Right lobe of liver (tissue), 6 donors: ENCODE data around the gene CHST11. TPM values are rescaled to one million over a fixed set of nuclear protein-coding genes. Genes with fewer than 3 reads are reported as not detected.

Experiments used
- ATAC-seq, 4 donors: fragments of 200-7000 bp; cut with Tn5 transposase; one replicate each; pipeline ENCODE4 v1.9.1; 2020; ENCODE audit warnings: mild to moderate bottlenecking in 4 of 4, moderate library complexity in 4 of 4
- DNase-seq, 3 donors: peaks; one replicate each; pipeline ENCODE4 v3.0.0-alpha.2; 2020
- H3K27ac ChIP-seq, 3 donors: fragments of 200-600 bp; one replicate each; pipeline ENCODE4 v1.8.0; 2022
- H3K27me3 ChIP-seq, 2 donors: fragments of 200-600 bp; one replicate each; pipeline ENCODE4 v1.8.0; 2022
- H3K36me3 ChIP-seq, 4 donors: fragments of 200-600 bp; sonication (generic) in 1 of 4; one replicate each; pipeline versions ENCODE4 v1.5.1 to v1.8.0; 2017 to 2022; ENCODE audit warnings: control low read depth in 1 of 4
- H3K4me1 ChIP-seq, 4 donors: fragments of 200-600 bp; sonication (generic) in 1 of 4; one replicate each; pipeline versions ENCODE4 v1.5.1 to v1.8.0; 2017 to 2022; ENCODE audit warnings: control low read depth in 1 of 4
- H3K4me3 ChIP-seq, 3 donors: fragments of 200-600 bp; one replicate each; pipeline ENCODE4 v1.8.0; 2022
- H3K9me3 ChIP-seq, 4 donors: fragments of 200-600 bp; sonication (generic) in 1 of 4; one replicate each; pipeline versions ENCODE4 v1.5.1 to v1.8.0; 2017 to 2022; ENCODE audit warnings: control low read depth in 1 of 4
- CTCF ChIP-seq, 4 donors: fragments of 200-600 bp in 3 of 4; fragments of 450-650 bp in 1 of 4; IDR thresholded peaks; one replicate each; pipeline versions ENCODE4 v1.5.1 to v1.8.0; 2016 to 2022; ENCODE audit warnings: antibody characterized with exemption in 4 of 4, mild to moderate bottlenecking in 2 of 4
- POLR2A ChIP-seq: fragments of 450-650 bp; IDR thresholded peaks from one replicate; pipeline ENCODE4 v1.6.1; 2017; ENCODE audit warnings: antibody characterized with exemption, mild to moderate bottlenecking
- WGBS: methylation state at CpG from one replicate; pipeline ENCODE4 v1.1.6; 2018; ENCODE audit warnings: low coverage, low lambda C conversion rate; ENCODE audit not compliant: insufficient coverage; ENCODE audit errors: missing lambda C conversion rate; 5-methylcytosine and 5-hydroxymethylcytosine counted together
- intact Hi-C, 2 donors: fragments of 100-400 bp; cut with DNase I; formaldehyde crosslinking; loops; one replicate each; pipeline versions ENCODE4 v1.11.2 to v1.14.1; 2022
- total RNA-seq, 6 experiments: library from RNA; depleted of rRNA in 2 of 6; stranded (reverse); fragments of >200 nt in 2 of 6; fragmentation: NEBNext Ultra II Directional in 3 of 6; extraction: Animal tissue kit (Norgen Biotek cat#: 25700) in 3 of 6; gene quantifications; one replicate each; pipeline versions ENCODE4 v1.1.0 to v1.2.4, GENCODE V29; 2016 to 2023
- donor health status: DM: no; HTN: yes; CAD: no.
- donor health status: DM: no; HTN: no; CAD: no.
- donor health status: DM: no; HTN: no; CAD: no.
- donor health status: DM: no; HTN: yes; CAD: no.
- donor health status: DM: no; HTN: yes; CAD: no.

CHST11 gene
- total RNA-seq, 6 experiments from 2014 or later: 0.57 to 10.4 (median 3.5) TPM

DNA sequence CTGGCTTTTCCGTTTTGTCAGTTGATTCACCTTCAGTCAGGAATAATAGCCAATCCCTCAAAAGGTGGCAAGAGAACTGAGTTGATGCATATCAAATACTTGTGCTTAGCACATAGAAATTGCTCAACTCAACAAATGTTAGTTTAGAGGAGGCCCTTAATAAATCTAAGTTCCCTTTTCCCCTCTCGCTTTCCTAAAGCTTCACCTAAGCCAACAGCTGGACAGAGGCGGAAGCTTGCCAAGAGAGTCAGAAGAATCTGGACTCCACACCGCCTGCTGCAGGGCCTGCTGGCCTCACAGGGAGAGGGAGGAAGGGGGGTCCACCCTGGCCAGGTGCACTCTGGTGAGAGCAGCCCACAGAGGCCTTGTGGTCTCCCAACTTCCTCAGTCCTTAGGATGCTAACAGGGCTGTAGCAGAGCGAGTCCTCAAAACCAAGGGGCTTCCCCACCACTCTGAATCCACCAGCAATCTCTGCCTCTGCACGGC is 213.1 kb downstream of the CHST11 start:
- DNase-seq: peak in 2 of 3 donors; percentile 54 to 66
- peak overlapping the region in 1 of 3 donors; percentile 37 for H3K27ac ChIP-seq
- TF ChIP-seq CTCF (IDR thresholded peaks at IDR 0.05) (no peak), POLR2A (peak; percentile 30)

GRCh38 chr12:104670439-104671408 is 214.0 kb downstream of the CHST11 start:
- peak overlapping the region in 1 of 3 donors; percentile 22 for H3K27ac ChIP-seq
- peaks cover 0 to 45% (median 10%) of the 10 kb centered on the region in 4 donors for H3K4me1 ChIP-seq
- H3K36me3 ChIP-seq: no peaks in the 10 kb centered on the region
- 43% methylated on average over 5 of the region's 6 CpGs for WGBS
- H3K9me3 ChIP-seq: no peaks in the 10 kb centered on the region
- H3K4me3 ChIP-seq: no peak overlapping the region
- intact Hi-C loops: no loop called here
- H3K27me3 ChIP-seq: no peaks in the 10 kb centered on the region
- ATAC-seq (peak in 1 of 4 donors; percentile 3), DNase-seq (no peak)
- no peak for TF ChIP-seq CTCF (IDR thresholded peaks at IDR 0.05)
- no peak for TF ChIP-seq POLR2A

More for the DNA sequence above, 213.1 kb downstream of the CHST11 start:
- WGBS: 26% methylated on average over 4 of the region's 6 CpGs
- H3K27me3 ChIP-seq: no peaks in the 10 kb centered on the region
- H3K4me3 ChIP-seq: no peak overlapping the region
- peaks cover 0 to 45% (median 10%) of the 10 kb centered on the region in 4 donors for H3K4me1 ChIP-seq
- ATAC-seq: peak; percentile 12 to 52 (median 46)
- H3K36me3 ChIP-seq: no peaks in the 10 kb centered on the region
- intact Hi-C loops: no loop called here
- no peaks in the 10 kb centered on the region for H3K9me3 ChIP-seq

GRCh38 chr12:104671409-104672095 is 214.8 kb downstream of the CHST11 start:
- H3K27me3 ChIP-seq: no peaks in the 10 kb centered on the region
- intact Hi-C loops: no loop called here
- H3K4me1 ChIP-seq: peaks cover 0 to 44% (median 10%) of the 10 kb centered on the region in 4 donors
- WGBS: 41% methylated on average over 12 of the region's 12 CpGs
- H3K9me3 ChIP-seq: no peaks in the 10 kb centered on the region
- peak overlapping the region; percentile 18 to 25 (median 22) for H3K27ac ChIP-seq
- H3K36me3 ChIP-seq: no peaks in the 10 kb centered on the region
- ATAC-seq: peak; percentile 66 to 83 (median 69)
- TF ChIP-seq POLR2A (no peak), CTCF (IDR thresholded peaks at IDR 0.05) (no peak)
- H3K4me3 ChIP-seq: no peak overlapping the region
- peak; percentile 80 to 90 (median 86) for DNase-seq

DNA sequence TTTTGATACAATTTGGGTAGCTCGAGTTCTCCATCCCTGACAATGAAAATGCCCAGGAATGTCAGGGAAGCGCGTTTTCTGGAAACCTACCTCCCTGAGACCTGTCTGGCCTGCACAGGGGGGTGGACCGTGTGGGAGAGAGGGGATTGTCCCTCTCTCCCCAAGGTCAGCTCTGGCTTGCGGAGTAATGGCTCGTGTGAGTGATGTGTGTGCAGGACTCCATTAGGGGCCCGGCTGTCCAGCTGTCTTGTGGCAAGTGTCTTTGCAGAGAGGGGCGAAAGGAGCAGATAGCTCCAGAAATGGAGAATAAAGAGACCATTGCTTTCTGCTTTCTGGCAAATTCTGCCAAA is 215.3 kb downstream of the CHST11 start:
- H3K4me3 ChIP-seq: no peak overlapping the region
- no peaks in the 10 kb centered on the region for H3K27me3 ChIP-seq
- H3K27ac ChIP-seq: peak overlapping the region in 2 of 3 donors; percentile 18 to 21
- intact Hi-C loops: no loop called here
- H3K4me1 ChIP-seq: peaks cover 0 to 39% (median 10%) of the 10 kb centered on the region in 4 donors
- H3K36me3 ChIP-seq: no peaks in the 10 kb centered on the region
- no peaks in the 10 kb centered on the region for H3K9me3 ChIP-seq
- 75% methylated on average over 6 of the region's 8 CpGs for WGBS
- TF ChIP-seq POLR2A: no peak
- no peak for TF ChIP-seq CTCF (IDR thresholded peaks at IDR 0.05)
- DNase-seq: no peak
- no peak for ATAC-seq
